ENCODE measurements around the gene TUFT1.
"Not testable (repeated sequence)": the region's sequence is repeated elsewhere in the genome, so short reads cannot be mapped to it uniquely, and the experiment has no call there.

The TUFT1 gene

GRCh38 chr1:151581921-151582320 lies 41.8 kb downstream of the TUFT1 start:
- no peak for DNase-seq

GRCh38 chr1:151583796-151584195 lies 43.7 kb downstream of the TUFT1 start:
- DNase-seq: no peak

DNA sequence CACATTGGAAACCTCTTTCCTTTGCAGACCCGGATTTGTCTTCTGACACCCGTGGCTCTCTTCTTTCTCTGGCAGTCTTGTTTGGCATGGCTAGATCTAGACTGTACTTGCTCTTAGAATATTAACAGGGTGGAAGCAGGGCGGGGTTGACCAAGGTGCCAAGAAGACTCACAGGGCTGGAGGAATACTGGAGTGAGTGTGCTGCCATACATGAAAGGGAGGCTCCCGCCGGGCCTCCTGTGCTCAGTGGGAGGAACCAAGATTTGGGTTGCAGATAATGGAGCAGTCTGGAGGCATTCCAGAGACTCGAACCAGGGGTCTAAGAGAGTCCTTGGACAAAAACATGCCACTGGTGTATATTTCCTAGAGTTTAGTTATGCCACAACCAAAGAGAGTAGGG lies 44.2 kb downstream of the TUFT1 start:
- no peak for DNase-seq

DNA sequence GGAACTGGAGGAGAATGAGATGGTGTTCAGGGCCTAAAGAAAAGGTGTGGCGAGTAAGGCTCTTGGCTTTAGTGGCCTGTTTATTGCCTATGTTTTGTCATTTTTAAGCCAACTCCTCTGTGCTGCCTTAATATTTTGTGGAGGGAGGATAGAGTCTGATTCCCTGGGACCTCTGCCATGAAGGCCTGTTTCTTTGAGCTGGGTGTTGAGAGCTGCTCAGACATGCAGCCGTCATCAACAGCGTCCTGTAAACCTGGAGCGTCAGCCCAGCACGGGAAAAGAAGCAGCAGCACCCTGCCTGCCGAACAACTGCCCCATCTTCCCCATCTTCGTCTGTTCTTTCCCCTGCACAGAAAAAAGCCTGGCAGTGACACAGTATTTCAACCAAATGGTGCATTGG lies 44.7 kb downstream of the TUFT1 start:
- DNase-seq: no peak

GRCh38 chr1:151585622-151586021 lies 45.5 kb downstream of the TUFT1 start:
- DNase-seq: no peak

GRCh38 chr1:151590961-151591360 lies 50.9 kb downstream of the TUFT1 start:
- no peak for DNase-seq

DNA sequence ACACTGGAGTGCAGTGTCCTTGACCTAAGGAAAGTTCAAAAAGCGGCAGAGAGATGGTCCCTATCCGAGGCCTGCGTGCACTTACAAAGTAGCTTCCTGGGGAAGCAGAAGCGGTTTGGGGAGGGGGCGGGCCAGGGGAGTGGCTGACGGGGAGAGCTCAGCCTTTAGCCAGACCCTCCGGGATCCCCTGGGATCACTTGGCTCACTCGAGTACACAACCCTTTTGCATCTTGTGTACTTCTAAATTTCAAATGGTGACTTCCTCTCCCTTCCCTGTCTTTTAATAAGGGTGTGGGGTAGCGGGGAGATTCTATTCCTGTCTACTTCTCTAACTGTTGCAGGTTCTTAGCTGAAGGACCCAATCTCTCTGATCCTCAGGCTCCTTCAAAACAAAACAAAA lies 53.6 kb downstream of the TUFT1 start:
- peak in 1 of 4 experiments; percentile 0 for DNase-seq

- peak; percentile 48 to 86 (median 77) for DNase-seq
Observed at GRCh38 chr1:151594143-151594625, 54.1 kb downstream of the TUFT1 start.

- no peak for DNase-seq
Observed at GRCh38 chr1:151596166-151596953, 56.3 kb downstream of the TUFT1 start.

DNA sequence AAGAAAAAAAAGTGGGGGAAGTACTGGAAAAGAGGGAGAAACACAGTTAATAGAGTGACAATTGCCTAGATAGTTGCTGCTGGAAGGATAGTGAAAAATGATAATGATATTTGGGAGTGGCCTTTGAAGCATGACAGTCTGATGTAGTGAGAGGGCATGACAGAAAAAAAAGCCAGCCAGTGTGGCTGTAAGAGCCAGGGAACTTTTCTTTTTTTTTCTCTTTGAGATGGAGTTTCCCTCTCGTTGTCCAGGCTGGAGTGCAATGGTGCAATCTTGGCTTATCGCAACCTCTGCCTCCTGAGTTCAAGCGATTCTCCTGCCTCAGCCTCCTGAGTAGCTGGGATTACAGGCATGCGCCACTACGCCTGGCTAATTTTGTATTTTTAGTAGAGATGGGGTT lies 62.4 kb downstream of the TUFT1 start:
- DNase-seq: not testable (repeated sequence)

GRCh38 chr1:151604291-151604690 lies 64.2 kb downstream of the TUFT1 start:
- DNase-seq: no peak

GRCh38 chr1:151606384-151606783 lies 66.3 kb downstream of the TUFT1 start:
- no peak for DNase-seq

GRCh38 chr1:151606857-151607256 lies 66.7 kb downstream of the TUFT1 start:
- DNase-seq: no peak

DNA sequence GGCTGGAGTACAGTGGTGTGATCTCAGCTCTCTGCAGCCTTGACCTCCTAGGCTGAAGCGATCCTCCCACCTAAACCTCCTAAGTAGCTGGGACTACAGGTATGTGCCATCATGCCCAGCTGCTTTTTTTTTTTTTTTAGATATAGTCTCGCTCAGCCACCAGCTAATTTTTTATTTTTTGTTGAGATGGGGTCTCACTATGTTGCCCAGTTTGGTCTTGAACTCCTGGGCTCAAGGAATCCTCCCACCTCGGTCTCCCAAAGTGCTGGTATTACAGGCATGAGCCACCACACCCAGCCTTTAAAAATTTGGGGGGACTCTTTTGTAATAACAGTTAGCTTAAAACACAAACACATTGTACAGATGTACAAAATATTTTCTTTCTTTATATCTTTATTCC lies 70.0 kb downstream of the TUFT1 start:
- DNase-seq: no peak

DNA sequence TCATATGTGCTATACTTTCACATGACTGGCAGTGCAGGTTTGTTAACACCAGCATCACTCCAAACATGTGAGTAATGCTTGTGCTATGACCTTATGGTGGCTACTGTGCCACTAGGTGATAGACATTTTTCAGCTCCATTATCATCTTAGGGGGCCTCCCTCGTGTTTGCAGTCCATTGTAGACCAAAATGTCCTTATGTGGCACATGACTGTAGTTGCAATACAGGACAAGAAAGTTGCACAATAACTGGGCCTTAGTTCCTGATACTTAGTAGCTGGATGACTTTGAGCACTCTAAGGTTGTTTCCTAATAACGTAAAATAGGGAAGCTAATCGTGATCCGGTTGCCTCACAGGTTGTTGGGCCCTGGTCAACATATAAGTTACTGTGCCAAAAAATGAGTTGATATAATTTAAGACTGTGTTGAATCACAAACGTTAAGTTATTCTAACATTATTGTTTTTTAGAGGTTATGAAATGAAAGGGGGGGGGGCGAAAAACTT lies 71.2 kb downstream of the TUFT1 start:
- DNase-seq: no peak

GRCh38 chr1:151611832-151612500 lies 71.9 kb downstream of the TUFT1 start, which contains the start of gene SNX27:
SNX27 (plus strand) TSS chr1:151612050; CDS start chr1:151612202, 152 bp downstream.
- DNase-seq: peak; percentile 63 to 79 (median 72)

DNA sequence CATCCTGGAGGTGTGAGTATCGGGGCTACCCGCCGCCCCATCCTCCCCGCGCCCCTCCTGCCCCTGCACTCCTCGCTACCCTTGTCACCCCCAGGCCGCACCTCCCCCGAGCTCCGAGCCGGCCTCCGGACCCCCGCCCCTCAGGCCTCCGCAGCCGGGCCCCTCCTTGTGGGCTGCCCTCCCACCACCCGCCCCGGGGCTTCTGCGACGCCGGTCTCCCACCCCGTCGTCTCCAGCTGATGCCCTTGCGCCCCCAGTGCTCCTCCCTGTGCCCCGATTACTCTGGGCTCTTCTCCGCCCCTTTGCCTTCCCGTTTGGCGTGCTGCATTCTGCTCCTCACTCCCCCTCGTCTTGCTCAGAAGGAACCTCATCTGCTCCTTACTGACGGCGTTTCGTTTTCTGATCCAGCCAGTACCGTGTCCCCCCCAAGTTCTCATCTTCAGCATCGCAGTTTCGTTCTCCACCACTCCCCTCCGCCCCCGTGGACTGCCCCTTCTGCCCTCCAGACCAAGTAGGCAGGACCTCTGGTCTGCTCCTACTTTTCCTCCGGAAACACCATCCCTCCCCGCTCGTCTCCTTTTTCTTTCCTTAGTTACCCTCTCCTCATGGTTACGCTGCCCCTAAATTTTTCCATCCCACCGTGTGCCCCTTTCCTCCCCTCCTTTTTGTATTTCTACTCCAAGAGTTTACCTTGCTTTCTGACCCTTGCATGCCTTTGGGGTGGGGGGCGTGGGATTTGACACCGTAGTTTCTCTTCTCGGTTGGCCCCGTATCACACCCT lies 72.6 kb downstream of the TUFT1 start:
- DNase-seq: no peak

DNA sequence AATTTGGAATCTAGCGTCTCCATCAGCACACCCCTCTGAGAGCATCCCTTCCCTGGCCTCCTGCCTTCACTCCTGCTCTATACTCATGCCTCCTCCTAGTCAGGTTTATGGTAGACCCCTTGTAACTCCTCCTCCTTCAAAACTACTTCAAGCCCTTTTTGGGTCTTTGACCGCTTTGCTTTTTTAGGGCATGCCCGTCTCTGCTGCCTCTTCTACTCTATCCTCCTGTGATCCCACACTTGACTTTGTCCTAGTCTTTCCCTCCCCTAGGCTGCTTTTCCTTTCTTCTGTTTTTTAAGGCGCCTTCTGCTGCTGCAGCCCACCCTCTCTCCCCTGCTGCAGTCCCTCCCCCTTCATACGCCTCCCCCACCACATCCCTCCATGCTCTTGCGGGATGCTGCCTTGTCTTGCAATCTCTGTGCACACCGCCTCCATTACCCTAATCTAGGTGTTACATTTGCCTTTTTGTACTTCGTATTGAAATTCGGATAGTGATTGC lies 73.2 kb downstream of the TUFT1 start:
- DNase-seq: no peak

- no peak for DNase-seq
Observed at GRCh38 chr1:151615711-151616504, 75.8 kb downstream of the TUFT1 start.

DNA sequence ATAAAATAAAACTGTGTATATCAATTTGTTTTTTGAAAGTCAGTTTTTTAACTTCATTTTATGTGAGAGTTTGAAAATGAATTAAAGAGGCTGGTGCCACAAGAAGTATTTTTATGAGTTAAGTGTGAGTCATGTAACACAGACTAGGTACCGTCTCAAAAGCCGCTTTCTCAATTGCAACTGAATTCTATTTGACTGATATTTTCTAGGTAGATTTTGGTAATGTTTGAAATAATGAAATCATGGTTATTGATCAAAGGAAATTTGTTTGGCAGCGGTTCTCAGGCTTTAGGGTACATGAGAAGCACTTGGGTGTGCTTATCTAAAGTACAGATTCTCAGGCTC lies 76.4 kb downstream of the TUFT1 start:
- no peak for DNase-seq

- DNase-seq: no peak
Observed at GRCh38 chr1:151618003-151618402, 77.9 kb downstream of the TUFT1 start.

GRCh38 chr1:151618470-151618869 lies 78.4 kb downstream of the TUFT1 start:
- DNase-seq: no peak

Data from activated naive CD4-positive, alpha-beta T cell (primary cell).